Testis (tissue), 5 donors: Measurements from ENCODE around the gene SSH3. TPM values are rescaled to one million over a fixed set of nuclear protein-coding genes. Genes with fewer than 3 reads are reported as not detected.

Experiments used
- DNase-seq: peaks from one replicate; pipeline ENCODE4 v3.0.0-alpha.2; 2019
- H3K27ac ChIP-seq, 2 donors: fragments of 200-600 bp; sonication (generic); one replicate each; pipeline ENCODE4 v1.5.1; 2019
- H3K27me3 ChIP-seq: fragments of 200-600 bp; sonication (generic); one replicate; pipeline ENCODE4 v1.5.1; 2019
- H3K36me3 ChIP-seq: fragments of 200-600 bp; sonication (generic); one replicate; pipeline ENCODE4 v1.5.1; 2017; ENCODE audit warnings: low read depth; ENCODE audit errors: missing control alignments
- H3K4me1 ChIP-seq: fragments of 200-600 bp; sonication (generic); one replicate; pipeline ENCODE4 v1.5.1; 2019
- H3K4me3 ChIP-seq, 2 donors: fragments of 200-600 bp; sonication (generic); one replicate each; pipeline ENCODE4 v1.5.1; 2017 to 2019
- H3K9me3 ChIP-seq: fragments of 200-600 bp; sonication (generic); one replicate; pipeline ENCODE4 v1.5.1; 2017
- POLR2A ChIP-seq: fragments of 450-650 bp; IDR thresholded peaks from one replicate; pipeline ENCODE4 v1.6.1; 2017; ENCODE audit warnings: antibody characterized with exemption, mild to moderate bottlenecking, moderate library complexity
- WGBS, 2 donors: methylation state at CpG; one replicate each; pipeline ENCODE4 v1.1.5; 2018; 5-methylcytosine and 5-hydroxymethylcytosine counted together
- intact Hi-C: fragments of 100-400 bp; cut with DNase I; formaldehyde crosslinking; loops from one replicate; pipeline ENCODE4 v1.15.1; 2023; ENCODE audit warnings: low total_unique reads
- long read RNA-seq, 2 donors: transcript quantifications; one replicate each; lab custom pipeline, GENCODE V29; 2026
- polyA plus RNA-seq: library from polyadenylated mRNA; stranded (reverse); fragments of 350-450 nt; fragmentation: Illumina TruSeq; extraction: RNeasy Lipid Tissue Mini Kit (QIAGEN cat#74804); gene quantifications from one replicate; pipeline ENCODE4 v1.2.3, GENCODE V29; 2014; ENCODE audit warnings: low read depth, low replicate concordance; ENCODE audit not compliant: insufficient read depth
- total RNA-seq, 2 donors: library from RNA; depleted of rRNA; stranded (reverse); fragments of >200 nt; gene quantifications; one replicate each; pipeline ENCODE4 v1.2.3, GENCODE V29; 2016
- TF ChIP-seq, protein P1 (sequence below), 3 experiments: fragments of 450-650 bp in 2 of 3; fragments of 200-600 bp in 1 of 3; sonication (generic) in 1 of 3; IDR thresholded peaks; one replicate each; pipeline ENCODE4 v1.5.1; 2016 to 2019; ENCODE audit warnings: antibody characterized with exemption in 3 of 3, mild to moderate bottlenecking in 2 of 3, moderate library complexity in 1 of 3

The SSH3 gene, protein sequence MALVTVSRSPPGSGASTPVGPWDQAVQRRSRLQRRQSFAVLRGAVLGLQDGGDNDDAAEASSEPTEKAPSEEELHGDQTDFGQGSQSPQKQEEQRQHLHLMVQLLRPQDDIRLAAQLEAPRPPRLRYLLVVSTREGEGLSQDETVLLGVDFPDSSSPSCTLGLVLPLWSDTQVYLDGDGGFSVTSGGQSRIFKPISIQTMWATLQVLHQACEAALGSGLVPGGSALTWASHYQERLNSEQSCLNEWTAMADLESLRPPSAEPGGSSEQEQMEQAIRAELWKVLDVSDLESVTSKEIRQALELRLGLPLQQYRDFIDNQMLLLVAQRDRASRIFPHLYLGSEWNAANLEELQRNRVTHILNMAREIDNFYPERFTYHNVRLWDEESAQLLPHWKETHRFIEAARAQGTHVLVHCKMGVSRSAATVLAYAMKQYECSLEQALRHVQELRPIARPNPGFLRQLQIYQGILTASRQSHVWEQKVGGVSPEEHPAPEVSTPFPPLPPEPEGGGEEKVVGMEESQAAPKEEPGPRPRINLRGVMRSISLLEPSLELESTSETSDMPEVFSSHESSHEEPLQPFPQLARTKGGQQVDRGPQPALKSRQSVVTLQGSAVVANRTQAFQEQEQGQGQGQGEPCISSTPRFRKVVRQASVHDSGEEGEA
- total RNA-seq = 1 to 10 TPM; 6.9 to 9.8 TPM
- polyA plus RNA-seq = 8.6 TPM
- long read RNA-seq, donor 1, partial matches to known transcripts = 0 of 1 reads
- long read RNA-seq, donor 1, other reads (novel, unspliced or antisense) = 0 of 1 reads
- long read RNA-seq, donor 2 = 0 reads

DNA sequence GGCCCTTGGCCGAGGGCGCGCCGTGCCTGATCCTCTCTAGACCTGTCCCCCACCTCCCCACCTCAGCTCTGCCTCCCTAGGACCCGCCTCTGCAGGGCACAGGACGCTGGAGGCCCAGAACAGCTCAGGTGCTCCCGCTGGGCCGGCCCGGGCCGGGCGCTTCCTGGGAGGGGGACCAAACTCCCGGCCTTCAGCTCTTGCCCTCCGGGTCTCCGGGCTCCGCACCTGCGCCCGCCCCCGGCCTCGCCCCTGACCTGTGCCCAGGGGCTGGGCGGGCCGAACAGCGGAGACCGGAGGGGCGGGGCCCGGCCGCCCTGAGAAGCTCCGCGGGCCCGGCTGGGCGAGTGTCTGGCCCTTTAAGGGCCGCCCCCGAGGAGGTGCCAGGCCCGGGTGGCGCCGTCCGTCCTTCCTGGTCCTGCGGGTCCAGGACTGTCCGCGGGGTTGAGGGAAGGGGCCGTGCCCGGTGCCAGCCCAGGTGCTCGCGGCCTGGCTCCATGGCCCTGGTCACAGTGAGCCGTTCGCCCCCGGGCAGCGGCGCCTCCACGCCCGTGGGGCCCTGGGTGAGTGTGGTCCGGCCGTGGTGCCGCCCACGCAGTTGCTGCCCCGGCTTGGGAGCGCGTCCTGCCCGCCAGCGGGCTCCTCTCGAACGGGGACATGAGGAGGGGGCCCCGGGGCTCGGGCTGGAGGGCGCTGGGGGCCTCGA lies at the start of gene SSH3:
Gene SSH3, plus strand, starts transcription at position 399 of the 703 bp plus-strand sequence. Its CDS starts 96 bp downstream, at position 495.
- Histone ChIP-seq H3K27me3 (no peaks in the 10 kb centered on the region), H3K4me1 (peaks cover 20% of the 10 kb centered on the region), H3K36me3 (no peaks in the 10 kb centered on the region), H3K4me3 (peak within 1 kb of the TSS; percentile 60 to 93), H3K9me3 (no peaks in the 10 kb centered on the region), H3K27ac (peak within 1 kb of the TSS; percentile 17 to 66)
- intact Hi-C loops = no loop called here
- peak; percentile 79 for DNase-seq
- TF ChIP-seq POLR2A = no peak
- TF ChIP-seq, protein P1, sequence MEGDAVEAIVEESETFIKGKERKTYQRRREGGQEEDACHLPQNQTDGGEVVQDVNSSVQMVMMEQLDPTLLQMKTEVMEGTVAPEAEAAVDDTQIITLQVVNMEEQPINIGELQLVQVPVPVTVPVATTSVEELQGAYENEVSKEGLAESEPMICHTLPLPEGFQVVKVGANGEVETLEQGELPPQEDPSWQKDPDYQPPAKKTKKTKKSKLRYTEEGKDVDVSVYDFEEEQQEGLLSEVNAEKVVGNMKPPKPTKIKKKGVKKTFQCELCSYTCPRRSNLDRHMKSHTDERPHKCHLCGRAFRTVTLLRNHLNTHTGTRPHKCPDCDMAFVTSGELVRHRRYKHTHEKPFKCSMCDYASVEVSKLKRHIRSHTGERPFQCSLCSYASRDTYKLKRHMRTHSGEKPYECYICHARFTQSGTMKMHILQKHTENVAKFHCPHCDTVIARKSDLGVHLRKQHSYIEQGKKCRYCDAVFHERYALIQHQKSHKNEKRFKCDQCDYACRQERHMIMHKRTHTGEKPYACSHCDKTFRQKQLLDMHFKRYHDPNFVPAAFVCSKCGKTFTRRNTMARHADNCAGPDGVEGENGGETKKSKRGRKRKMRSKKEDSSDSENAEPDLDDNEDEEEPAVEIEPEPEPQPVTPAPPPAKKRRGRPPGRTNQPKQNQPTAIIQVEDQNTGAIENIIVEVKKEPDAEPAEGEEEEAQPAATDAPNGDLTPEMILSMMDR (IDR thresholded peaks at IDR 0.05) = no peak
- 1% methylated on average over 59 of the region's 65 CpGs; no CpG with 5 or more reads in 1 of the 2 donors for WGBS, 2 donors

DNA sequence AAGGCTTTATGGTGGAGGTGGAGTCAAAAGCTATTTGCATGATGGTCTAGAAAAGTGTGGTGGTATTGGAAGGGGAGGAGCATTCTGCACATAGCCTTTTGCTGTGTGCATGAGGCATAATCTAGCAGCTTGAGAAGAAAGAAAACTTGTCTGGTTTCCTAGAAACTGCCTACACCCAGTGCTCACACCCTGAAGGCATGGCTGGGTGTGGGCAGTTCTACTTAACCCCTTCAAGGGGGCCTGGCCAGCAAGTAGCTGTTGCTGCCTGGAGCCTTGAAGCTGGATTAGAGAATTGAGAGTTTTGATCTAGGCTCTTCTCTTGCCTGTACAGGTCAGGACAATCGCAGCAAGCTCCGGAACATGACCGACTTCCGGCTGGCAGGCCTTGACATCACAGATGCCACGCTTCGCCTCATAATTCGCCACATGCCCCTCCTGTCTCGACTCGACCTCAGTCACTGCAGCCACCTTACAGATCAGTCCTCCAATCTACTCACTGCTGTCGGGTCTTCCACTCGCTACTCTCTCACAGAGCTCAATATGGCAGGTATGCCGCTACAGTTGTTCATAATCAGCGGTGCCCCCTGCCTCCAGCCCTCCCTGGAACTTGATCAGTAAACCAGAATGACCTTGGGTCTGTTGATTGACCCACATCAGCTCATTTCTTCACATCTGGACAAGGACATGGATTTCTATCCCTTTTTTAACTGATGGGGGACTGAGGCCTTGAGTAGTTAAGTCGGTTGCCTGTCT lies 49.3 kb upstream of the SSH3 start:
- intact Hi-C loops = no loop called here
- 92 to 94% methylated on average over 14 of the region's 14 CpGs for WGBS, 2 donors
- H3K4me3 ChIP-seq = no peak overlapping the region

DNA sequence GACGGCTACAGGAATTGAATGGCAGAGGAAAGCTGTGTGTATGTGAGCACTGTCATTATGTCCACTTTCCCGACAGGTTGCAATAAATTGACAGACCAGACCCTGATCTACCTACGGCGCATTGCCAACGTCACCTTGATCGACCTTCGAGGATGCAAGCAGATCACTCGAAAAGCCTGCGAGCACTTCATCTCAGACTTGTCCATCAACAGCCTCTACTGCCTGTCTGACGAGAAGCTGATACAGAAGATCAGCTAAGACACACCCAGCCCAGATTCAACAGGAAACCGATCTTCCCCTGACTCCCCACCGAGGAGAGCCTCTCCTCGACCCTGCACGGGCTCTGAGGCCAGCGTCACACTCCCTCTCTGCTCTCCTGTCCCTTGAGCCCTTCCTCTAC lies 48.5 kb upstream of the SSH3 start:
- 83 to 89% methylated on average over 15 of the region's 15 CpGs for WGBS, 2 donors
- H3K4me3 ChIP-seq = no peak overlapping the region
- H3K36me3 ChIP-seq = no peaks in the 10 kb centered on the region
- no peaks in the 10 kb centered on the region for H3K9me3 ChIP-seq
- no peak for TF ChIP-seq POLR2A
- TF ChIP-seq, protein P1 (IDR thresholded peaks at IDR 0.05) = no peak
- DNase-seq = no peak
- intact Hi-C loops = no loop called here
- H3K27me3 ChIP-seq = no peaks in the 10 kb centered on the region
- H3K27ac ChIP-seq = no peak overlapping the region
- H3K4me1 ChIP-seq = no peaks in the 10 kb centered on the region

More for the DNA sequence above, 49.3 kb upstream of the SSH3 start:
- Histone ChIP-seq H3K9me3 (no peaks in the 10 kb centered on the region), H3K4me1 (no peaks in the 10 kb centered on the region), H3K27ac (no peak overlapping the region), H3K27me3 (no peaks in the 10 kb centered on the region), H3K36me3 (no peaks in the 10 kb centered on the region)
- TF ChIP-seq, protein P1 (IDR thresholded peaks at IDR 0.05) = no peak
- no peak for TF ChIP-seq POLR2A
- no peak for DNase-seq

DNA sequence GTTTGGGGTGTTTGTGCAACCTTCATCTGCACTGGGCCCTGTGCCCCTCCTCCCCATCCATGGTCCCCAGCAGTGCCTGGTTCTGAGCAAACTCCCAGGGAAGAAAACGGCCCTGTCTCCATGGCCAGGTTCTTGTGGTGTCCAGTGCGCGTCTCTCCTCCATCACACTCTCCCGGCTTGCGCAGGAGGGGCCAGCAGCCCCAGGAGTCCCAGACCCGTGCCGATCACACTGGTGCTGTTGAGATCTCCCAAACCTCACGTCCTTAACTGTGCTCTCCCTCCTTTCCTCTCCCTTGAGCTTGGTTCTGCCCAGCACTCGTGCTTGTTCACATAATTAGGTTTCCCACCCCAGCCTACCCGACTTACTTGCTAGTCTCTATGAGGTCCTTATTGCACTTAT lies 48.0 kb upstream of the SSH3 start:
- Histone ChIP-seq H3K36me3 (no peaks in the 10 kb centered on the region), H3K4me1 (no peaks in the 10 kb centered on the region), H3K27ac (no peak overlapping the region), H3K27me3 (no peaks in the 10 kb centered on the region), H3K4me3 (no peak overlapping the region), H3K9me3 (no peaks in the 10 kb centered on the region)
- intact Hi-C loops = no loop called here
- TF ChIP-seq, protein P1 (IDR thresholded peaks at IDR 0.05) = no peak
- TF ChIP-seq POLR2A = no peak
- no peak for DNase-seq
- 88 to 94% methylated on average over 10 of the region's 10 CpGs for WGBS, 2 donors
